Pancreas (tissue), 10 donors: ENCODE results near the gene RAI1. TPM values are rescaled to one million over a fixed set of nuclear protein-coding genes. Genes with fewer than 3 reads are reported as not detected.

Experiments used
- ATAC-seq, 4 donors: fragments of 200-7000 bp; cut with Tn5 transposase; one replicate each; pipeline versions ENCODE4 v1.8.0 to v1.9.1; 2020; ENCODE audit warnings: mild to moderate bottlenecking in 4 of 4, moderate library complexity in 4 of 4
- DNase-seq, 6 donors: peaks; one replicate each; pipeline ENCODE4 v3.0.0-alpha.2; 2020
- FAIRE-seq: peaks from 2 replicates; lab custom pipeline; 2012; peaks lifted over from hg19 to GRCh38; lab: Jason Lieb, UNC
- H3K27ac ChIP-seq, 4 donors: fragments of 200-600 bp; sonication (generic); 1 replicate in 3 of 4; 2 replicates in 1 of 4; pipeline versions ENCODE4 v1.5.0 to v1.8.0; 2020
- H3K27me3 ChIP-seq, 4 donors: fragments of 200-600 bp; one replicate each; pipeline ENCODE4 v1.8.0; 2021
- H3K36me3 ChIP-seq, 3 donors: fragments of 200-600 bp; sonication (generic) in 1 of 3; one replicate each; pipeline versions ENCODE4 v1.5.0 to v1.8.0; 2020 to 2021
- H3K4me1 ChIP-seq, 3 donors: fragments of 200-600 bp; one replicate each; pipeline ENCODE4 v1.8.0; 2021
- H3K4me3 ChIP-seq, 4 donors: fragments of 200-600 bp; sonication (generic) in 2 of 4; one replicate each; pipeline versions ENCODE4 v1.5.0 to v1.8.0; 2020 to 2021
- H3K9me3 ChIP-seq, 4 donors: fragments of 200-600 bp; one replicate each; pipeline ENCODE4 v1.8.0; 2021
- WGBS, 2 donors: extraction: QIAGEN DNeasy Blood & Tissue Kit; methylation state at CpG; one replicate each; pipeline ENCODE4 v1.1.7; 2013; 5-methylcytosine and 5-hydroxymethylcytosine counted together
- intact Hi-C, 3 donors: fragments of 100-400 bp; cut with DNase I; formaldehyde crosslinking; loops; one replicate each; pipeline versions ENCODE4 v1.11.1 to v1.14.2; 2022
- polyA plus RNA-seq, 2 donors: library from polyadenylated mRNA; stranded (reverse); fragments of 200-250 nt; gene quantifications; one replicate each; pipeline ENCODE4 v1.2.3, GENCODE V29; 2013
- total RNA-seq, 6 donors: library from RNA; stranded (reverse); fragmentation: NEBNext Ultra II Directional in 4 of 6; extraction: Animal tissue kit (Norgen Biotek cat#: 25700) in 4 of 6; gene quantifications; one replicate each; pipeline versions ENCODE4 v1.2.1 to v1.2.4, GENCODE V29; 2021 to 2023
- TF ChIP-seq, protein P1 (sequence below), 4 donors: fragments of 200-600 bp; sonication (generic) in 3 of 4; IDR thresholded peaks; one replicate each; pipeline versions ENCODE4 v1.5.0 to v1.8.0; 2021; ENCODE audit warnings: antibody characterized with exemption in 4 of 4
- donor health status: healthy with polysubstance abuse.
- donor health status: DM: no; HTN: no; CAD: no; lungs with moderate emphysema.
- donor health status: DM: no; HTN: no; CAD: no.
- donor health status: control.
- donor health status: control.
- donor health status: Bipolar disorder and iron deficiency.
- donor health status: DM: yes; HTN: yes; CAD: no.
- donor health status: DM: no; HTN: no; CAD: no.
- donor health status: DM: no; HTN: no; CAD: no.
- donor health status: DM: yes; HTN: yes; CAD: no.

Gene RAI1
- total and polyA plus RNA-seq, 8 donors = 12.1 to 23.9 (median 16.7) TPM

- TF ChIP-seq, protein P1, sequence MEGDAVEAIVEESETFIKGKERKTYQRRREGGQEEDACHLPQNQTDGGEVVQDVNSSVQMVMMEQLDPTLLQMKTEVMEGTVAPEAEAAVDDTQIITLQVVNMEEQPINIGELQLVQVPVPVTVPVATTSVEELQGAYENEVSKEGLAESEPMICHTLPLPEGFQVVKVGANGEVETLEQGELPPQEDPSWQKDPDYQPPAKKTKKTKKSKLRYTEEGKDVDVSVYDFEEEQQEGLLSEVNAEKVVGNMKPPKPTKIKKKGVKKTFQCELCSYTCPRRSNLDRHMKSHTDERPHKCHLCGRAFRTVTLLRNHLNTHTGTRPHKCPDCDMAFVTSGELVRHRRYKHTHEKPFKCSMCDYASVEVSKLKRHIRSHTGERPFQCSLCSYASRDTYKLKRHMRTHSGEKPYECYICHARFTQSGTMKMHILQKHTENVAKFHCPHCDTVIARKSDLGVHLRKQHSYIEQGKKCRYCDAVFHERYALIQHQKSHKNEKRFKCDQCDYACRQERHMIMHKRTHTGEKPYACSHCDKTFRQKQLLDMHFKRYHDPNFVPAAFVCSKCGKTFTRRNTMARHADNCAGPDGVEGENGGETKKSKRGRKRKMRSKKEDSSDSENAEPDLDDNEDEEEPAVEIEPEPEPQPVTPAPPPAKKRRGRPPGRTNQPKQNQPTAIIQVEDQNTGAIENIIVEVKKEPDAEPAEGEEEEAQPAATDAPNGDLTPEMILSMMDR (IDR thresholded peaks at IDR 0.05) = no peak
- no peak for DNase-seq
- Histone ChIP-seq H3K9me3 (no peaks in the 10 kb centered on the region), H3K27me3 (no peaks in the 10 kb centered on the region), H3K27ac (peak overlapping the region in 2 of 4 donors; percentile 41 to 55), H3K36me3 (no peaks in the 10 kb centered on the region), H3K4me3 (no peak overlapping the region), H3K4me1 (peaks cover 0 to 6% (median 3%) of the 10 kb centered on the region in 3 donors)
- 35 to 36% methylated on average over 3 of the region's 3 CpGs for WGBS, 2 donors
- FAIRE-seq = no peak
- intact Hi-C loops = loop anchor here in 1 of 3 donors (5.0 kb wide), 1 partner anchor 39 kb away; no protein-coding TSS in a partner anchor
- ATAC-seq = peak in 3 of 4 donors; percentile 30 to 72 (median 31)
Measured at GRCh38 chr17:17855976-17856375, 174.7 kb downstream of the RAI1 start.

- peak overlapping the region in 2 of 4 donors; percentile 41 to 55 for H3K27ac ChIP-seq
- H3K4me1 ChIP-seq = peaks cover 0 to 6% (median 3%) of the 10 kb centered on the region in 3 donors
- 84 to 97% methylated on average over 2 of the region's 2 CpGs for WGBS, 2 donors
- H3K9me3 ChIP-seq = no peaks in the 10 kb centered on the region
- H3K27me3 ChIP-seq = no peaks in the 10 kb centered on the region
- FAIRE-seq (no peak), ATAC-seq (peak in 1 of 4 donors; percentile 14), DNase-seq (no peak)
- TF ChIP-seq, protein P1 (IDR thresholded peaks at IDR 0.05) = no peak
- H3K4me3 ChIP-seq = no peak overlapping the region
- H3K36me3 ChIP-seq = no peaks in the 10 kb centered on the region
- intact Hi-C loops = loop anchor here in 1 of 3 donors (5.0 kb wide), 1 partner anchor 39 kb away; no protein-coding TSS in a partner anchor
Measured at GRCh38 chr17:17856386-17856785, 175.1 kb downstream of the RAI1 start.

DNA sequence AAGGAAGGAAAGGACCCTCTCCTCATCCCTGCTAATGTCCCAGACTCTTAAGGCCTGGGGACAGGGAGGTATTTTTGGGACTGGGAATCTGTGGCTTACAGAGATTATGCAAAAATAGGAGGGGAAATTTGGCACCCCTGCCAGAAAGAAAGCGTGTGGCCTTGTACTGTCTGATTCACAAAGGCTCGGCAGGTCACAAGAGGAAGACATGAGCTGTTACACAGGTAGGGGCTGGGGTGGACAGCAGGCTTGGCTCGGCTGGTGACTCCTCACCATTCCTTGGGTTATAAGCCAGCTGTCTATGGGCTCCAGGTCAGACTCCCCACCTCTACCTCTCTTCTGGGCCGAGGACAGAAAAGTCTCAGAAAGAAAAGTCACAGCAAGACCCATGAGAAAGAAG lies 176.2 kb downstream of the RAI1 start:
- WGBS, 2 donors = 88% methylated on average over 4 of the region's 4 CpGs
- intact Hi-C loops = loop anchor here in 1 of 3 donors (5.0 kb wide), 1 partner anchor 40 kb away; no protein-coding TSS in a partner anchor
- Histone ChIP-seq H3K36me3 (no peaks in the 10 kb centered on the region), H3K4me3 (no peak overlapping the region), H3K27ac (no peak overlapping the region), H3K4me1 (peaks cover 0 to 9% (median 3%) of the 10 kb centered on the region in 3 donors), H3K9me3 (no peaks in the 10 kb centered on the region), H3K27me3 (no peaks in the 10 kb centered on the region)
- DNase-seq (no peak), FAIRE-seq (no peak), ATAC-seq (no peak)
- TF ChIP-seq, protein P1 (IDR thresholded peaks at IDR 0.05) = no peak

- ATAC-seq (peak; percentile 90 to 94 (median 93)), DNase-seq (peak in 5 of 6 donors; percentile 54 to 83 (median 72)), FAIRE-seq (no peak)
- Histone ChIP-seq H3K9me3 (no peaks in the 10 kb centered on the region), H3K4me1 (peaks cover 0 to 10% (median 3%) of the 10 kb centered on the region in 3 donors), H3K27ac (no peak overlapping the region), H3K27me3 (no peaks in the 10 kb centered on the region), H3K36me3 (no peaks in the 10 kb centered on the region), H3K4me3 (no peak overlapping the region)
- intact Hi-C loops = loop anchor here in 2 of 3 donors (2.0 to 10.0 kb wide), 3 partner anchors 43 to 185 kb away; no protein-coding TSS in a partner anchor
- 38 to 39% methylated on average over 9 of the region's 9 CpGs for WGBS, 2 donors
- TF ChIP-seq, protein P1 (IDR thresholded peaks at IDR 0.05) = peak; percentile 88 to 93 (median 91)
Measured at GRCh38 chr17:17859909-17860765, 178.9 kb downstream of the RAI1 start.
